Raji (cell line): ENCODE data around the gene ZDHHC18.

Experiments used
- POLR2A ChIP-seq: IDR thresholded peaks from 2 replicates; pipeline ENCODE4 v1.6.1; 2011; ENCODE audit warnings: low read depth, low read length, control low read depth; ENCODE audit not compliant: insufficient read depth

The ZDHHC18 gene

DNA sequence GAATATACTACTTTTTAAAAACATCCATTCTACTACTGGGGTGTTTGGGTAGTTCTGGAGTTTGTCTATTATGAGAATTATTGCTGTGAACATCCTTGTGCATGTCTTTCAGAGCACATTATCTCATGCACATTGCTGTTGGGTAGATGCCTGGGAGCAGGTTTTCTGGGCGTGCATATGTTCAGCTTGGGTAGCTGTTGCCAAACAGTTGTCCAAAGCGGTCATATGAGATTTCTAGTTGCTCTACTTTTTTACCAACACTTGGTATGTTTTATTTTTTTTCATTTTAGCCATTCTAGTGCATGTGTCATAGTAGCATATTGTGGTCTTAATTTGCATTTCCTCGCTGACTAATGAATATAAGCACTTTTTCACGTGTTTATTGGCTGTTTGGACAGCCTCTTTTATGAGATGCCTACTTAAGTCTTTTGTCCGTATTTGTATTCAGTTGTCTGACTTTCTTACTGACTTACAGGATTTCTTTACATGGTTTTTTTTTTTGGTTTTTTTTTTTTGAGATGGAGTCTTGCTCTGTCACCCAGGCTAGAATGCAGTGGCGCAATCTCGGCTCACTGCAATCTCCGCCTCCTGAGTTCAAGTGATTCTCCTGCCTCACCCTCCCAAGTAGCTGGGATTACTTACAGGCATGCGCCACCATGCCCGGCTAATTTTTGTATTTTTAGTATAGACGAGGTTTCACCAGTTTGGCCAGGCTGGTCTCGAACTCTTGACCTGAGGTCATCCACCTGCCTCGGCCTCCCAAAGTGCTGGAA, 18.1 kb downstream of the ZDHHC18 start:
- no peak for TF ChIP-seq POLR2A

GRCh38 chr1:26848499-26848898, 22.0 kb downstream of the ZDHHC18 start:
- TF ChIP-seq POLR2A, result no peak

GRCh38 chr1:26848941-26849774, 22.7 kb downstream of the ZDHHC18 start:
- no peak for TF ChIP-seq POLR2A

DNA sequence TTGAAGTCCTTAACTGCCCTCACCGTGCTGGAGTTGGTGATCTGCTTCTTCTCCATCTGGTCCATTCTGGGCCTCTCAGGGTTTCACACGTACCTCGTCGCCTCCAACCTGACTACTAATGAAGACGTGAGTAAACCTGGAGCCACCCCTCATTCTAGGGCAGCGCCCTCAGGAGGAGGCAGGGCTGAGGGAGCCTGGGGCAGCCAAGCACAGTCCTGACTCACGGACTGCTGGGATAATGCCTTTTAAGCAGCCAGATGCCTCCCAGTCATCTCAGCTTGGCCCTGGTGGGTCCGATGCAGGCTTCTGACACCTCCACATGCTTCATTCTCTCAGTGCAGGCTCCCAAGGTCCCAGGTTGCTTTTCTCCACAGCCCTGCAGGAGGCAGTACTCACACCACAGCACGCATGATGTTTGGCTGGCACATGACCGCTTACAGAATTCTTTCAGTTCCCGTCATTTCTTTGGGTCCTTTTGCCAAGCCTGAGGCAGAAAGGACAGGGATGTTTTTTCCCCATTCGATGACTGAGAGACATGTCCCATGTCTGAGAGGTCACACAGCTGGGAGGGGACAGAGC, 24.7 kb downstream of the ZDHHC18 start:
- TF ChIP-seq POLR2A, result no peak

GRCh38 chr1:26852701-26853100, 26.2 kb downstream of the ZDHHC18 start:
- no peak for TF ChIP-seq POLR2A

DNA sequence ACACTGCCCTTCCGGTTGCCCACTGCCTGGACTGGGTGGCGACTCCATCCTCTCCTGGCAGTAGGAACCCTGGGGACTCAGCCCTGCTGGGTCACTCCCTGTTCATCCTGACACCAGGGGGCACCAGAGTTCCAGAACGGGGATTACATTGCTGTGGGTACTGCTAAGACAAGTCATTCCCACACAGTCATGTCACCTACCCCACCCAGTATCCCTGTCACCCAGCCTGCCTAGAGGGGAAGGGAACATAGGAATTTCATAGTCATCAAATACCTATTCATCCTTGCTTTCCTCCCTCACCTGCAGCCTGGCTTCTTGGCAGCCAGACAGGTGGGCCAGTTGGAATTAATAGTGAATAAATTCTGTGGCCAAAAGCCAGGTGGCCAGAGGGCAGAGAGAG, 26.7 kb downstream of the ZDHHC18 start:
- TF ChIP-seq POLR2A, result no peak

DNA sequence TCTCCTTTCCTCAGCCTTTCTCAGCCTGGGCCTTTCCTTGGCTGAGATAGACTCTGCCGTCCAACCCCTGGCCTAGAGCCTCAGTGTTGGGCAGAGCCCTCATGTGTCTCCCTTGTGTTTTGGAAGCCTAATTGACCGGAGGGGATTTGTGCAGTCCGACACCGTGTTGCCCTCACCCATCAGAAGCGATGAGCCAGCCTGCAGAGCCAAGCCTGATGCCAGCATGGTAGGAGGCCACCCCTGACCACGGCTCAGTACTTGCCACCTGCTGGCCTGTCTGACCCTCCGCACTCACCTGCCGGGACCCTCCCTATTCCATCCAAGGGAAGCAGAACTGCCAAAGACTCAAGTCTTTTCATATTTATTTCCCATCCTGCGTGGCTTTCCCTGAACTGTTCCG, 27.1 kb downstream of the ZDHHC18 start:
- TF ChIP-seq POLR2A, result no peak

DNA sequence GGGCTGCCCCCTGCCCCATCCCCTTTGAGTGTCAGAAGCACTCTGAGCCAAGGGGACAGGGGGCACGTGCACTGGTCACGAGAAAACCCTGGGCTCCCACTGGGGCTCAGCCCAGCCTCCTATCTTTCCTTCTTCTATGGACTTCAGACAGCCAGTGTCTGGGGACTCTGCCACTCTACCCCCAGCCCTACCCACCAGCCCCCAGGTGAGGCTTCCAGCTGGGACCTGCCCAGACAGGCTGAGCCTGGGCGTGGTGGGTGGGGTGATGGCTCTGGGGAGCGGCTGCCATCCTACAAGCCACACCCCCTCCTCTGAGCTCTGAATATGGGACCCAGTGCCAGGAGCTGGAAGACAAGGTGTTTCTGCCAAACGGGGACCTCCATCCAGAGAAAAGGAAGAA, 28.4 kb downstream of the ZDHHC18 start:
- TF ChIP-seq POLR2A, result no peak

- TF ChIP-seq POLR2A, result no peak
Observed at GRCh38 chr1:26855636-26856035, 29.1 kb downstream of the ZDHHC18 start.

- TF ChIP-seq POLR2A, result no peak
Observed at GRCh38 chr1:26856181-26856580, 29.7 kb downstream of the ZDHHC18 start.

DNA sequence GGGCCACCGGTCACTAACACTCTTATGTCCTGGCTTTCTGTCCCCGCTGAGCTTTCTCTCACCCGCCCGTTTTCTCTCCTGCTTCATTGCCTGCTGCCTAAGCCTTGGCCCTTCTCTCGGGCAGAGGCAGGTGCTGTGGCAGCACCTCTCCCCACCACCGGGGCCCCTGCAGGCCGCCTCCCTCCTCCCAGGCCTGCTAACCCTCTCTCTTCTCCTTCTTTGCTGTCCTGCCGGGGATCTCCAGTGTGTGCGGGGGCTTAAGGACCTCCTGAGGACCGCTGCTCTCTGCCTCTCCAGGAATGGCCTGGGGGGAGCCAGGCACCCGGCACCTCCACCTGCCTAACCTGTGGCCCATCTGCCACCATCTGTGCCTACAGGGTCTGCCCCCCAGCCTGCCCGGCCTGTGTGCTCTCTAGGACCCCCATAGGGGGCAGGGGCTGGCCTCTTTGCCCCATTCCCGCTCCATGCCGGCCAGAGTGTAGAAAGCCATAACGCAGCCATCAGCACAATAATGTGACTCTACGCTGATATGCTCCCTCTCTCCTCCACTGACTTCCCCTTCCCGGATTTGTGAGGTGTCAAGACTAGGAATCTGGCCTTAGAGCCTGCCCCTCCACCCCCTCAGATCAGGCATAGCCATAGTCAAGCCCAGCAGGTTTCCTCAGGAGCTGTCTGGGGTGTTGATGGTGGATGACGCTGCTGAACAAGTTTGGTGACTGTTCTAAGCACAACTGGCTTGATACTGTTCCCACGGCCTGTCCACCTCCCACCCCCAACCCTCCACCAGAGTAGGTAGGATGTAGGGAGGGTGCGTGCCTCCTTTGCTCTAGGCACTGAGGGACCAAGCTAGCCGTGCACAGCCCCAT, 30.3 kb downstream of the ZDHHC18 start:
- TF ChIP-seq POLR2A, result no peak

- no peak for TF ChIP-seq POLR2A
Observed at GRCh38 chr1:26857473-26858060, 31.1 kb downstream of the ZDHHC18 start.

- TF ChIP-seq POLR2A, result no peak
Observed at GRCh38 chr1:26858160-26858559, 31.7 kb downstream of the ZDHHC18 start.

DNA sequence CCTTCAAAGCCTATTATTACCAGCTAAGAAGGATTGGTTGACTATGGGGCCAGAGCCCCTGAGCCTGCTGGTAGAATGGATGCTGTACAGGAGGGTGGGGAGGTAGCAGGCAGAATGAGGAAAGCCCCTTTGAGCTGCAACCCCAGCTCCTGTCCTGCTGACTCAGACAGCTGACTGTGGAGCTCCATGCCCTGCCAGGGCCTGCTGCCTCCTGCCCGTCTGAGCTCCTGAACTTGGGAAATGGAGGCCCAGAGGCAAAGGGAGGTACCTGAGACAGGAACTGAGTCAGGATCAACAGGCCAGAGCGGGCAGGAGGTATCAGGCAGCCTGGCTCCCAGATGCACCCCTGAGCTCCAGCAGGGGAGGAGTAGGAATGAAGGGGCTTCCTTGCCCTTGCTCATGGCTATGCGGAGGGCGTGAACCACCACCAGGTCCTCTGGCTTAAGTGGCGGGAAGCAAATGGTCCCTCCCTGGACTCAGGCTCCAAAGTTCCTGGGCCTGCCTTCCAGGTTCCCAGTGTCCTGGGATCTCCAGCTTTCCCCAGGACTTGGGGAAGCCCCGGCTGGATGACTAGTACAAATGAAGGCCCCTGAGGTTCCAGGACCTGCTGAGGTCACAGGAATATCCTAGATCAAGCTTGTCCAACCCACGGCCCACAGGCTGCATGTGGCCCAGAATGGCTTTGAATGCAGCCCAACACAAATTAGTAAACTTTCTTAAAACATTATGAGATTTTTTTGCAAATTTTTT, 32.6 kb downstream of the ZDHHC18 start:
- TF ChIP-seq POLR2A, result no peak
